DMS114 treated with DMSO at 0.1 percent for 48 hours (cell line): ENCODE data around the gene DEFB113.
A peak's percentile ranks its signal among the peaks of the same experiment; 100 is the strongest.

Source experiments
- DNase-seq: peaks from one replicate; lab custom pipeline; 2025; ENCODE audit not compliant: unreplicated experiment; lab: John Stamatoyannopoulos, UW

DEFB113 gene

DNA sequence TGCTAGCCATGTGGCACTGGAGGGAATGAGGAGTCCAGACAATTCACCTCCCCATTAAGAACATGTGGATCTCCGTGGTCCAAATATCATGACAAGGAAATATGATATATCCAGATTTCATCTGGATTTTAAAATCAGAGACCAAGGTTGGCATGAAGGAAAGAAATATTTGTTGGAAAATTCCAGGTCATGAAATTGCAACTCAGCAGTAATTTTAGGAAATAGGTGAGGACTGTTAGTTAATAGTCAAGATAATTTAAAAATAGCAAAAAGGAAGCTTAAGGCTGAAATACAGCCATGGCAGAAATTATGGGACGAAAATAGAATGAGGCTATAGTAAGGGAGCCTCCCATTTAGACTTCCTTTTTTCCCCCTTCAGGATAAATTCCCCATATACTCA, 32.4 kb downstream of the DEFB113 start:
- no peak for DNase-seq

GRCh38 chr6:49935387-49935786, 34.0 kb downstream of the DEFB113 start:
- DNase-seq = no peak

GRCh38 chr6:49934770-49935169, 34.7 kb downstream of the DEFB113 start:
- DNase-seq = no peak

GRCh38 chr6:49933526-49933925, 35.9 kb downstream of the DEFB113 start:
- no peak for DNase-seq

GRCh38 chr6:49929340-49929739, 40.1 kb downstream of the DEFB113 start:
- no peak for DNase-seq

DNA sequence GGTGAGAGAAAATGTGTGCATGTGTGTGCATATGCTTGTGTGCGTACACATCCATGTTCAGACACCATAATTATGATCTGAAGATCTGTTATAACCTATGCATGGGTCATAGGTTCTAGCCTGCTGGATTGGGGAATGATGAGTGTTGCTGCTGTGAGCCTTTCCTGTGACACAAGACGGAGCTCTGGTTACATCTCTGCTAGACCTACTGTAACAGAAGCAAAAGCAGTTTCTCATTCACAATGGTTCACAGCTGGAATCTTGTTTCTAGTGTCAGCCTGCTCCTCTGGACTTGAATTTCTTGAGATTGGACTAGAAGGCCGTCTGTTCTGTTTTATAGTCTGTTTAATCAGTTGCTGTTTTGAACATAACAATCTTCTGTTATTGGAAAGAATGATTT, 45.6 kb downstream of the DEFB113 start:
- DNase-seq = peak; percentile 7

- no peak for DNase-seq
Measured at GRCh38 chr6:49919935-49920644, 49.3 kb downstream of the DEFB113 start.

DNA sequence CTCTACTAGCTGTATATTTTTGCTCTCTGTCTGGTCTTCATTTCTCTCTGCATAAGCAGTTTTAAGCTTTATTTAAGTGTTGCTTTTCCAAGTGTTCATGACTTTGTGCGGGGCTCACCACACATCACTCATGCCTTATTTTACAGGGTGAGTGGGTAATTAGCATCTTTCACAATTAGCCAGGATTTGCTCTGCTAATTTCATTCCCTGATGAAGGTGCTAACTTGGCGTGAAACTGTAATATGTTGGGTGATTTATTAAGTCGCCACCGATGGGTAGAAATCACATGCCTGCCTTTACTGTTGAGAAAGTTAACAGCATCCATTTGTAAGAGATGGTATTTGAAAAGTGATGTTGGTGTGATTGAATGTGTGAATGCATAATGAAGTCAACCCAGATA, 50.2 kb downstream of the DEFB113 start:
- no peak for DNase-seq

DNA sequence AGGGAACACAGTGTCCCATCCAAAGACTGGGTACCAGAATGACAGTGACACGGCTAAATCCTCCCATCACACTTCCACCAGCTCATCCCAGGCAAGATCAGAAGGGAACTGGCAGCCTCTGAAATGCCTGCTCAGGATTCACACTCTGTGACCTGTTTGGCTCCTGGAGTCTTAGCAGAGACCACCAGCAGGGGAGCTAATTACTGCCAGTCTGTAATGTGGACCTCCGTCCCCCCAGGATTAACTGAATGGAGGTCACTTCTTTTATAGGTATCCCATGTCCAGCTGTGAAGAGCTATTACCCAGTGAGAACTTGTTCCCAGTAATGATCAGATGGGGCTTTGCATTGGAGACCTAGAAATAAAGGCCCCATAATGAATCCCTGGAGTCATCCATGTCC, 50.6 kb downstream of the DEFB113 start:
- DNase-seq = no peak
